IPS-18c (cell line): Measurements from ENCODE around the gene SPRR3.

Source experiments
- H3K4me3 ChIP-seq: 2 replicates; pipeline ENCODE4 v1.7.0; 2013; ENCODE audit warnings: low read depth, mild to moderate bottlenecking, low read length, moderate library complexity; ENCODE audit not compliant: insufficient read depth
- H3K9me3 ChIP-seq: one replicate; pipeline ENCODE4 v1.6.1; 2013; ENCODE audit warnings: mild to moderate bottlenecking, low read length, moderate library complexity; ENCODE audit not compliant: control insufficient read depth, insufficient read depth

Gene SPRR3, protein sequence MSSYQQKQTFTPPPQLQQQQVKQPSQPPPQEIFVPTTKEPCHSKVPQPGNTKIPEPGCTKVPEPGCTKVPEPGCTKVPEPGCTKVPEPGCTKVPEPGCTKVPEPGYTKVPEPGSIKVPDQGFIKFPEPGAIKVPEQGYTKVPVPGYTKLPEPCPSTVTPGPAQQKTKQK

GRCh38 chr1:153001382-153001781 is at the start of gene SPRR3:
Gene SPRR3 (plus strand): TSS chr1:153001749. CDS start chr1:153003021, 1,272 bp downstream.
- H3K9me3 ChIP-seq = no peaks in the 10 kb centered on the region
- H3K4me3 ChIP-seq = no peak within 1 kb of the TSS

DNA sequence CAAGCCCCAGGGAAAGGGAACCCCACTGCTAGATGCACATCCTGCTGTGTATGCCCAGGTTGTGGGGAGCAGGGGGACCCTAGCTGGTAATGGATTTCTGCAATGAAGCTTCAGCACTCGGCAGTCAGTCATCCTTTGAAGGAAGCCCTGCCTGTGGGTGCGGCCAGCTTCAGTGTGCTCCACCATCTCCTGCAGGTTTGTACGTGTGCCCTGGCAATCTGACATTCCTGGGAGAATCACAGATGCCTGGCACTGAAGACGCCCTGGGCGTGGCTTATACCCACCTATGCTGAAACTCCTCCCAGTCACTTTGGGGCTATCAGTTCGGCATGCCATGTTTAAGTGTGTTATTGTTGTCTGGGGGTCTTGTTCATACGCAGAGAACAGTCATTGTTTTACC is 47.8 kb upstream of the SPRR3 start:
- Histone ChIP-seq H3K9me3 (no peaks in the 10 kb centered on the region), H3K4me3 (no peak overlapping the region)

- no peak overlapping the region for H3K4me3 ChIP-seq
- H3K9me3 ChIP-seq = no peaks in the 10 kb centered on the region
Observed at GRCh38 chr1:152954436-152954835, 47.1 kb upstream of the SPRR3 start.

GRCh38 chr1:152957561-152957960 is 44.0 kb upstream of the SPRR3 start:
- no peaks in the 10 kb centered on the region for H3K9me3 ChIP-seq
- H3K4me3 ChIP-seq = no peak overlapping the region

DNA sequence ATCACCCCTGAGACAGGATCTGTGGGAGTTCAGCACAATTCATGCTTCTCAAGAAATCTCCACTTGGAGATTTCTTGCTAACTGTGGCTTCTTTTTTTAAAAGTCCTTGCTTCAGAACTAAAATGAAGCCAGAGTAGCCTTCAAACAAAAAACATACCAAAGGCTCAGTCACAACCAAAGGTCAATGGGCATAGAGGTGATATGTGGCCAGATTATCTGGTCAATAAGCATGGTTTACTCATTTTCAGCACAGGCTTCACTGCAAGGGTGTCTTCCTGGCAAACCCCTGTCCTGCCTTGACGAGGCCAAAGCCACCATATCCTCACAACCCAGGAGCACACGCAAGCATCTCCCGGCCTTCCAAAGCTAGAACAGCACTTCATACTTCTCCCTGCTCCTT is 42.3 kb upstream of the SPRR3 start:
- H3K9me3 ChIP-seq = no peaks in the 10 kb centered on the region
- H3K4me3 ChIP-seq = no peak overlapping the region

DNA sequence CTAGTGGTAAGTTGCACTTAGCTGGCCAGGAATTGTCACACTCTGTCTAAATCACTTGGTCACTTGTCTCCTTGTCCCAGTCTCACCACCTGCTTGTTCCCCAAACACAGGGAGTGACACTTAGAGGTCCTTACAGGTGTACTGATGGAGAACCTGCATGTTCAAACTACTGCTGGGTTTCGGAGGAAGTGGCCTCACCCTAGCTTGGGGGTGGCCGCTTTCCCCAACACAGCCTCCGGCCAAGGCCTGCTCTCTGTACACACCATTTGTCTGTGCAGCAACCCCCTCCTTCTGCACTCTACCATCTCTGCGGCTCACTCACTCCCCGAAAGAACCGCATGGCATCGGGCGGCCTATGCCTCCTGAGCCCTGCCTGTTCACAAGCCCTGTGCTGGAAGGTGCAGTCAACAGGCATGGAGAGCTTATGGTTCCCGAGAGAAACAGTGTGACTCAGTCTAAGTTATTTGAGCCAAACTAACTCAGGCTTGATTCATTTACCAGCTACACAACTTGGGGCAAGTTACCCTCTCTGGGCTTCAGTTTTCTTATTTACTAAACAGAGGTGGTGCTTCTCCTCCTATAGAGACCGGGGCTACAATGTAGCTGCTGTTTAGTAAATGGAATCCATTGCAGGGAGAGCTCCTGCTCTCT is 41.6 kb upstream of the SPRR3 start:
- H3K4me3 ChIP-seq = no peak overlapping the region
- H3K9me3 ChIP-seq = no peaks in the 10 kb centered on the region

DNA sequence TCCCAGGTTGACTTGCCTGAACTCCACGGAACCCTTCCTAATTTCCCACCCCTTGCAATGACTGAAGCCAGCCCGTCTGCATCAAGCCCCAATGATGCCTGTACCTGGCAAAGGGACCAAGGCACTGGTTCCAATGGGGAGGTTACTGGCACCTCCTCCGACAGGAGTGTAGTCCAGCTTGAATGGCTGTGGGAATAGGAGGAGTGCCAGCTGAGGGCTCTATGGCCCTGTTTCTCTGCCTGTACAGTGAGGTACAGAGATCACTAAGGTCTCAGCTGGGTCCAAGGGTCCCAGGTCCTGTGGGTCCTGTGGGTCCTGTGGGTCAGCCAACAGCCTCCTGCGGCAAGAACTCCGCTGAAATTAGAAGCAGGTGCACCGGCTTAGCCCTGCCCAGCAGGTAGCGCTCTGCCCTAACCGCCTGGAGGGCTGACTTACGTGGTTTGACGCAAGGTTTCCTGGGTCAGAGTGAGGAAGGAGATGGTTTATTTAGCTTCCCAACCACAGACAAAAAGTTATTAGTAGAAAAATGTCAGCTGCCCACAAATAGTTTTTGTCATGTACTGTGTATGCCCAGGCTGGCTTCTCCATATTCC is 41.0 kb upstream of the SPRR3 start:
- Histone ChIP-seq H3K4me3 (no peak overlapping the region), H3K9me3 (no peaks in the 10 kb centered on the region)

DNA sequence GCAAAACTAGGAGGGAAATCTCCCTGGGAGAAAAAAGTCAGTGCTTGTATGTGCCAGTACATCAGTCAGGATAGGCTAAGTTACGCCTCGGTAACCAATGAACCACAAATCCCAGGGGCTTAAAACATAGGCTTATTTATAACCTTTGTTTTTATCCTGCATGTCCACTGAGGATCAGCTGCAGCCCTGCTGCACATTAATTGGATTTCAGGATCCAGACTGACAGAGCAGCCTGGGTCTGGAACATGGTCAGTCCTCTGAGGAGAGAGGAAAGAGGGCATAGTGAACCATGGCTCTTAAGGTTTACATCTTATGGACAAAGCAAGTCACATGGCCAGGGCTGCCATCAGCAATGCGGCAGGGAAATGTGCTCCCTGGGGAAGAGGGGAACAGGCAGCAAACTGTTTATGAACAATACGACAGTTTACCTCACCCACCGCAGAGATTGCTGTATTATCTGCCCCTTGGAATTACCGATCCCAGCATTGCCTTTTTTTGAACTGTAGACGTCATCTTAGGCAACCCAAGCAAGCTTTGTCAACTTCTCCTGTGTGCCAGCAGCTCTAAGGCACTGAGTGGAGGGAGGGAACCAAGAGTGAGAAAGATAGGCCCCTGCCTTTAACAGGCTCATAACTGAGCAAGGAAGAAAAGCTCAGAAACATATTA is 40.2 kb upstream of the SPRR3 start:
- no peaks in the 10 kb centered on the region for H3K9me3 ChIP-seq
- H3K4me3 ChIP-seq = no peak overlapping the region

DNA sequence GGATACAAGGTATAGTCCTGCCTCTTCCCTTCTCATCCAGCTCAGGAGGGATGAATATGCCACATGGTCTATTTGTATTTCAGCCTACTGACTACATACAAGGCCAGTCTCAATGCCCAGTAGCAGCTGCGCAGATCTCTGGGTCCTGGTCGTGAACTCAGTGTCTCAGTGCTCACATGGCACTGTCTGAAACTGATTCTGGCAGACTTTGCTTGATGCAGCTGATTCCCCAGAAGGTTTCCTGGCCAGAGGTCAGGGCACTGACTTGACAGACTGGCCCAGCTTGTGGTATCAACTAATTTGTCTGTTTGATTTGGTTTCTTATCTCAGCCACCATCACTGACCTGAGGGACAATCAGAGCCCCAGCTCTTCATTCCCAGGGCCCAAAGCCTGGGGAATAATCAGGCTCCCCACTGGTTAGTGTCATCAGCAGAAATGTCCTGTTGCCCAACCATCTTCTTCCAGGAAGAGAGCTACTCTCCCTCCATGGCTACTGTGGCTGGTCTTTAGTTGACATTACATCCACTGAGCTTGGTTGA is 38.6 kb upstream of the SPRR3 start:
- no peak overlapping the region for H3K4me3 ChIP-seq
- H3K9me3 ChIP-seq = no peaks in the 10 kb centered on the region

DNA sequence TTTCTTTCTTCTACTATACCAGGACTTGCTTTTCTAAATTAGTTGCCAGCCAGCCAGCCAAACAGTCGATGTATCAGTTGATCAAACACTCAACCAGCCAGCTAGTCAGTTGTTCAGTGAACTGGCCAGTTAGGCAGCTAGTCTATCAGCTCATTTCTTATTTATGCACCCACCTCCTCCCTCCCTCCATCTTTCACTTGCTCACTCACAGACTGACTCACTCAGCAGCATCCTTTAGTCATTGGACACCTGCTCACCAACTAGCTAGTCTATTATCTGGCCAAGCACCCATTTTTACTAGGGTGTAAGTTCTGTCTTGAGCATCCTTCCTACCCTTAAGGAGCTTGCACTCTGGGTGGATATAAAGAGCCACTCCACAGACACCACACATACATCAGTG is 37.0 kb upstream of the SPRR3 start:
- H3K4me3 ChIP-seq = no peak overlapping the region
- no peaks in the 10 kb centered on the region for H3K9me3 ChIP-seq

DNA sequence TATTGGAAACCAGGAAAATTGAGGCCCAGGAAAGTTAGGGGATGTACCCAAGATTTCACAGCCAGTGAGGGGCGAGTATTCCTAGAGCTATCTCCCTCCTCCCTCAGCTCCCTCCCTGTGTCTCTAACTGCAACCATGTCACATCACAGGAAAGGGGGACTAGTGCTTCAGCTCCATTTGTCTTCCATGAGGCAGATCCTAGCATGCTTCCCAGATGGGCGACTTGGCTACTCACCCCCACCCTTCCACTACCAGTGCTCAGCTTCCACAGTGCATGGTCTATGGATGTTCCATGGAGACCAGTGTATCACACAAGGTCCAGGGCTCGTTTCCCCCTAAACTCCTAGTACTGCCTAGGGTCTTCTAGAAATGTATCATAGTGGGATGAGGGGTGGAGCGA is 35.7 kb upstream of the SPRR3 start:
- Histone ChIP-seq H3K4me3 (no peak overlapping the region), H3K9me3 (no peaks in the 10 kb centered on the region)

DNA sequence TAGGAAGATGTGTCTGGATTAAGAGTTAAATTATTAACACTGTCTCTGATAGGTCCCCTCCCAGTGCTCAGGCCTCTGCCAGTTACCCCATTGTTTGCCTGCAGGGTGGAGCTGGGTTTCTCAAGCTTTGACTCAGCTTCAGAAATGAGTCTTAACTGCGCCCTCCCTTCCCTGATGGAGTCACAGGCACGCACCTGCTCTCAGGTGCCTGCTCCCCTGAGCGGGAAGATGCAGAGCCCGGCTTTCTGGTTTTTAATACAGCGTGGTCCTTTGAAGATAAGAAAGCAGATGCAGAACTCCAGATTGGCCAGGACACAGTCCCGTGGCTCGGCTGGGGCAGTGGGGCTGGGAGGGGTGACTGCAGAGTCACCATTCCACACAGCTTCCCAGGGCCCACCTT is 34.3 kb upstream of the SPRR3 start:
- Histone ChIP-seq H3K9me3 (no peaks in the 10 kb centered on the region), H3K4me3 (no peak overlapping the region)

- Histone ChIP-seq H3K9me3 (no peaks in the 10 kb centered on the region), H3K4me3 (no peak overlapping the region)
Observed at GRCh38 chr1:152968248-152968647, 33.3 kb upstream of the SPRR3 start.

DNA sequence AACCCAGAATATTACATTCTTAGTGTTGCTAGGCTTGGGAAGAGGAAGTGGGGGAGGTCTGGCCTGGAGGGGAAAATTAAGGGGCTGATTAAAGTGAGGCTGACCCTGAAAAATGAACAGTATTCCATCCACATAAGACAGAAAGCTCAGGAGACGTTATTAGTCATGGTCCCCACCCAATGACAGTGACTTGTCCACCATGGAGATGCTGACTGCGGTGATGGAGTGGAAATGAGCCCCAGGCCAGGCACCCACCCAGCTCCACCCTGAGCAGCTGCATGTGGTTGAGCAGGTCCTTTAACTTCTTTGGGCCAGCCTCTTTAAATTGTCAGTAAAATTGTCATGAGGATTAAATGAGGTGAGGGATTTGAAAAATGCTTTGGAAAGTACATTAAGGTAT is 32.5 kb upstream of the SPRR3 start:
- no peak overlapping the region for H3K4me3 ChIP-seq
- H3K9me3 ChIP-seq = no peaks in the 10 kb centered on the region

DNA sequence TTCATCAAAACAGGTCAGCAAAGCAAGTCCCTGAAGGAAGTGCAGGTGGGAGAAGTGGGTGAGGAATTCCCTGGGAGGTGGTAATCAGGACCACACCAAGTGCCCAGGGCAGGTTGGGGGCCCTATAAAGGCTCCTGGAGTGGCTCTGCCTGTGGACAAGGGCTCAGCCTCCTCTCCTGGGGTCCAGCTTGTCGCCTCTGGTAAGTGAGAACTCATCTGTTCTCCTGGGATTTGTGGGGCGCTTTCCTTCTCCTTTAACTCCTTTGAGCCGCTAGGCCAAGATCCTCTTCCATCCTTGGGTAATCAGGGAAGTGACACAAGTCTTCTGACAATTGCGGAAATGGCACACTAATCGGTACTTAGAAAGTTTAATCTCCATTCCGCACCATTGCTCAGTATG is 31.1 kb upstream of the SPRR3 start, which contains the start of gene SPRR4:
Gene SPRR4 (plus strand): TSS at position 154 of the 400 bp plus-strand sequence. CDS start 1,243 bp downstream, outside the sequence.
- Histone ChIP-seq H3K4me3 (no peak within 1 kb of the TSS), H3K9me3 (no peaks in the 10 kb centered on the region)

DNA sequence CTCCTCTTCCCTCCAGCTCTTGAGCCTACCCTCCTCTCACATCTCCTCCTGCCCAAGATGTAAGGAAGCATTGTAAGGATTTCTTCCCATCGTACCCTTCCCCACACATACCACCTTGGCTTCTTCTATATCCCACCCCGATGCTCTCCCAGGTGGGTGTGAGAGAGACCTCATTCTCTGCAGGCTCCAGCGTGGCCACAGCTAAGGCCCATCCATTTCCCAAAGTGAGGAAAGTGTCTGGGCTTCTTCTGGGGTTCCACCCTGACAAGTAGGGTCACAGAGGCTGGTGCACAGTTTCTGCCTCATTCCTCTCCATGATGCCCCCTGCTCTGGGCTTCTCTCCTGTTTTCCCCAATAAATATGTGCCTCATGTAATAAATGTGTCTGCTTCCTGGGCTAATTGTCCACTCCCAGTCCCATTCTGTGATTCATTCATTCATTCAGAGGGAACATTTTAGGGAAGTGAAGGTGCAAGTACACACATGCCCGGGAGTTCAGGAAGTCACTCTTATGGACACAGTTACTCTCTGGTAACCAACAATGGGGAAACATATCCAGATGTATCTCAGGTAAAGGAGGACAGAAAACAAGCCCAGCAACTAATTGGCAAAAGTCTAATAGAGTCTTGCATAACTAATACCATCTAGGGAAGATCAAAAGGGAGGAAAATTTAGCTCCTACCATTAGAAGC is 29.2 kb upstream of the SPRR3 start:
- H3K4me3 ChIP-seq = no peak overlapping the region
- H3K9me3 ChIP-seq = no peaks in the 10 kb centered on the region

GRCh38 chr1:152976688-152977087 is 24.9 kb upstream of the SPRR3 start:
- H3K9me3 ChIP-seq = no peaks in the 10 kb centered on the region
- H3K4me3 ChIP-seq = no peak overlapping the region
